Measurements from ENCODE around the gene WWOX.

Gene WWOX

GRCh38 chr16:79005096-79005495, 905.6 kb downstream of the WWOX start:
- no peak overlapping the region for H3K4me3 Mint-ChIP-seq
- no peaks in the 10 kb centered on the region for H3K4me1 Mint-ChIP-seq (ENCODE audit: low read depth)
- H3K27ac Mint-ChIP-seq: no peak overlapping the region
- H3K9me3 Mint-ChIP-seq: peaks cover 6% of the 10 kb centered on the region
- no peaks in the 10 kb centered on the region for H3K27me3 Mint-ChIP-seq (ENCODE audit: low read depth)
- H3K36me3 Mint-ChIP-seq (ENCODE audit: low read depth): peaks cover 3% of the 10 kb centered on the region

DNA sequence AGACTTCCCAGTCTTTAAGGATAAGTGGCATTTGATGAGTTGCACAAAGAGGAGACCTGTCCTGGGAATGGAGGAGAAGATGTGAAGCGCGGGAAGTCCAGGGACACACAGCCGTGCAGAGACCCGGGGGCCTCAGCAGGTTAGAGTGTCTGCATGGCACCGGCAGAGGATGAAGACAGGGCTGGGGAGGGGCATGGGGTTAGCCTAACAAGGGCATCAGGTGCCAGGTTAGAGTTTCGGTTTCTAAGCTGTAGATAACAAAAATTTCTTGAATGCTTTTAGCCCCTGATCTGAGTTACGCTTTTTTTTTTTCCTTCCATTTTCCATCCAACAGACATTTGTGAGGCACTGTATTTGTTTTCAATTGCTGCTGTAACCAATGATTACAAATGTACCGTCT, 906.8 kb downstream of the WWOX start:
- Mint-ChIP-seq H3K9me3 (peaks cover 6% of the 10 kb centered on the region), H3K4me3 (no peak overlapping the region), H3K36me3 (ENCODE audit: low read depth) (peaks cover 3% of the 10 kb centered on the region), H3K27ac (no peak overlapping the region), H3K27me3 (ENCODE audit: low read depth) (no peaks in the 10 kb centered on the region), H3K4me1 (ENCODE audit: low read depth) (no peaks in the 10 kb centered on the region)

- Mint-ChIP-seq H3K36me3 (ENCODE audit: low read depth) (peaks cover 3% of the 10 kb centered on the region), H3K27me3 (ENCODE audit: low read depth) (no peaks in the 10 kb centered on the region), H3K4me3 (no peak overlapping the region), H3K4me1 (ENCODE audit: low read depth) (no peaks in the 10 kb centered on the region), H3K9me3 (peaks cover 6% of the 10 kb centered on the region), H3K27ac (no peak overlapping the region)
These were observed 907.3 kb downstream of the WWOX start for GRCh38 chr16:79006765-79007164.

DNA sequence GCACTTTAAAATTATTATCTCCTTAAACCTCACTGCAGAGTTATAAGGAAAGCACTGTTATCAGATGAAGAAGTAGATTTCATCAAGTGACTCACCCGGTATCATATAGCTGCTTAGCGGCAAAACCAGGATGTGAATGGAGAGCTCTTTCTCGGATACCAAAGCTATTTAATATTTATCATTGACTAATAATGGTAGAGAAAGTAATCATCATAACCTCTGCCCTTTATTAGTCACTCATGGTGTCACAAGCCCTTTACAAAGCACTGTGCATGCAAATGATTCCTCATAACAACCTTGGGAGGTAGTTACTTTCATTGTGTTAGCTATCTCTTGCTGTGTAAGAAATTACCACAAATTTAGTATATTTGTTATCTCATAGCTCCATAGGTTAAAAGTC, 908.2 kb downstream of the WWOX start:
- no peaks in the 10 kb centered on the region for H3K4me1 Mint-ChIP-seq (ENCODE audit: low read depth)
- H3K4me3 Mint-ChIP-seq: no peak overlapping the region
- H3K9me3 Mint-ChIP-seq: peaks cover 6% of the 10 kb centered on the region

GRCh38 chr16:79008036-79008868, 908.8 kb downstream of the WWOX start:
- H3K36me3 Mint-ChIP-seq (ENCODE audit: low read depth): peaks cover 3% of the 10 kb centered on the region
- H3K27me3 Mint-ChIP-seq (ENCODE audit: low read depth): no peaks in the 10 kb centered on the region
- H3K27ac Mint-ChIP-seq: no peak overlapping the region
- no peak overlapping the region for H3K4me3 Mint-ChIP-seq
- peaks cover 6% of the 10 kb centered on the region for H3K9me3 Mint-ChIP-seq
- peaks cover 2% of the 10 kb centered on the region for H3K4me1 Mint-ChIP-seq (ENCODE audit: low read depth)

More for the DNA sequence above, 908.2 kb downstream of the WWOX start:
- Mint-ChIP-seq H3K27me3 (ENCODE audit: low read depth) (no peaks in the 10 kb centered on the region), H3K36me3 (ENCODE audit: low read depth) (peaks cover 3% of the 10 kb centered on the region), H3K27ac (no peak overlapping the region)

- peaks cover 3% of the 10 kb centered on the region for H3K4me1 Mint-ChIP-seq (ENCODE audit: low read depth)
- peaks cover 6% of the 10 kb centered on the region for H3K9me3 Mint-ChIP-seq
- peaks cover 3% of the 10 kb centered on the region for H3K36me3 Mint-ChIP-seq (ENCODE audit: low read depth)
- no peak overlapping the region for H3K4me3 Mint-ChIP-seq
- no peak overlapping the region for H3K27ac Mint-ChIP-seq
- H3K27me3 Mint-ChIP-seq (ENCODE audit: low read depth): no peaks in the 10 kb centered on the region
These were observed 909.4 kb downstream of the WWOX start for GRCh38 chr16:79008869-79009179.

DNA sequence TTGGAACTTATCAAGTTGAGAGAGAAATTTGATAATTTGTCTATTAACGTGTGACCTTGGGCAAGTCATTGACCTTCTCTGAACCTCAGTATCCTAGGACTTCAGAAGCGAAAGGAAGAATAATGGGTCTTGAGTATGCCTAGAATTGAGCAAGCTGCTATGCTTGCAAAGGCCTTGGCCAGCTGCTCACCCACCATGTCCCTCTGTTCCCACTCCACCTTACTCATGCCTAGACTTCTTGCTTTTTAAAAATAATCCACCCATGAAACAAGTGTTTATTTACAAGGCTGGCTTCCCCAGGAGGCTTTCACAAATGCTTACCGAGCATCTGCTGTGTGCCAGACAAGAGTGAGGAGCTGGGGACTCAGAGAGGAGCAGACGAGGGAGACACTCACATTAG, 910.4 kb downstream of the WWOX start:
- H3K9me3 Mint-ChIP-seq: peaks cover 6% of the 10 kb centered on the region
- no peak overlapping the region for H3K27ac Mint-ChIP-seq
- H3K27me3 Mint-ChIP-seq (ENCODE audit: low read depth): no peaks in the 10 kb centered on the region
- H3K4me3 Mint-ChIP-seq: no peak overlapping the region
- peaks cover 3% of the 10 kb centered on the region for H3K36me3 Mint-ChIP-seq (ENCODE audit: low read depth)
- peaks cover 3% of the 10 kb centered on the region for H3K4me1 Mint-ChIP-seq (ENCODE audit: low read depth)

DNA sequence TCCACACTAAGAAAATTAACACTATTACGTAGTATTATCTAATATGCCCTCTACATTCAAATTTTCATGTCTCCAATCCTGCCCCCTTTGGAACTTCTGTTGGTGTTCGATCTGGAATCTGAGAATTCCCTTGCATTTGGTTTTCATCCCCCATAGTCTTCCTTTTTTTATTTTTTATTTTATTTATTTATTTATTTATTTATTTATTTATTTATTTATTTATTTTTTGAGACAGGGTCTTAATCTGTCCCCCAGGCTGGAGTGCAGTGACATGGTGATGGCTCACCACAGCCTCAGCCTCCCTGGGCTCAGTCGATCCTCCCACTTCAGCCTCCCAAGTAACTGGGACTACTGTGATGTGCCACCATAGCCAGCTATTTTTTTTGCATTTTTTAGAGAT, 911.8 kb downstream of the WWOX start:
- peaks cover 6% of the 10 kb centered on the region for H3K9me3 Mint-ChIP-seq
- no peak overlapping the region for H3K27ac Mint-ChIP-seq
- peaks cover 3% of the 10 kb centered on the region for H3K36me3 Mint-ChIP-seq (ENCODE audit: low read depth)
- H3K27me3 Mint-ChIP-seq (ENCODE audit: low read depth): no peaks in the 10 kb centered on the region
- no peak overlapping the region for H3K4me3 Mint-ChIP-seq
- peaks cover 3% of the 10 kb centered on the region for H3K4me1 Mint-ChIP-seq (ENCODE audit: low read depth)

GRCh38 chr16:79012671-79013434, 913.4 kb downstream of the WWOX start:
- H3K4me3 Mint-ChIP-seq: no peak overlapping the region

DNA sequence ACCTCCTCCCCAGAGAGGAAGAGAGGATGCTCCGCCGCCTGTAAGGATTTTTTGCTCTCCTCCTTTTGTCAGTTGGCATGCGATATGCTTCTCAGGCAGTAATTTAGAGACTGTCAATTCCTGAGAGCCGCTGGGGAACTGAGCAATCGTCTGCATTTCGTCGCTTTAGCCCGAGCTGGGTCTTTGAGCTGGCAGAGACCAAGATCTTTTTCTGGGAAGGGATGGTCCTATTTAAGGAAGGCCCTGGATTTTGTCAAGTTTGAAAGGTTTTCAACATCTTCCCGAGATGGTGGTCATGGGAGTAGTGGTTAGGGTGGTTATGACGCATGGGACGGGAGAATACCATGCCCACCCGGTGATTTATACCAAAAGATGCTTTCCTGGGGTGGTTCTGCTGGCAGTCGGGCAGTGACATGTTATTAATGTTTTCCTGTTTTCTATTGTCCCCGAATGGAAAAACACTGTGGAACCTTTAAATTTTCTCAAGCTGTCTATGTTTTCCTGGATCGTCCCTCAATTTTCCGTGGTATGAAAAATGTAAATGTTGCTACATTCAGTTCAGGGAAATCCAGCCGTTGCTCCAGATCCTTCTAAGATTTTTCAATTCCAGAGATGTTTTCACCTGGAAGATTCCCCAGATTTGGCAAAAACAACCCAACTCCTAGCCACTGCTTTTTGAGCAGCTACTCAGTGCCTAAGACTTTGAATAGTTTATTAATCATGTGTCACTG, 914.6 kb downstream of the WWOX start:
- no peaks in the 10 kb centered on the region for H3K9me3 Mint-ChIP-seq
- H3K4me3 Mint-ChIP-seq: no peak overlapping the region
- H3K4me1 Mint-ChIP-seq (ENCODE audit: low read depth): peaks cover 3% of the 10 kb centered on the region
- H3K27me3 Mint-ChIP-seq (ENCODE audit: low read depth): no peaks in the 10 kb centered on the region
- no peak overlapping the region for H3K27ac Mint-ChIP-seq
- no peaks in the 10 kb centered on the region for H3K36me3 Mint-ChIP-seq (ENCODE audit: low read depth)

More at GRCh38 chr16:79012671-79013434, 913.4 kb downstream of the WWOX start:
- Mint-ChIP-seq H3K4me1 (ENCODE audit: low read depth) (peaks cover 3% of the 10 kb centered on the region), H3K27me3 (ENCODE audit: low read depth) (no peaks in the 10 kb centered on the region), H3K9me3 (no peaks in the 10 kb centered on the region), H3K36me3 (ENCODE audit: low read depth) (no peaks in the 10 kb centered on the region), H3K27ac (no peak overlapping the region)

DNA sequence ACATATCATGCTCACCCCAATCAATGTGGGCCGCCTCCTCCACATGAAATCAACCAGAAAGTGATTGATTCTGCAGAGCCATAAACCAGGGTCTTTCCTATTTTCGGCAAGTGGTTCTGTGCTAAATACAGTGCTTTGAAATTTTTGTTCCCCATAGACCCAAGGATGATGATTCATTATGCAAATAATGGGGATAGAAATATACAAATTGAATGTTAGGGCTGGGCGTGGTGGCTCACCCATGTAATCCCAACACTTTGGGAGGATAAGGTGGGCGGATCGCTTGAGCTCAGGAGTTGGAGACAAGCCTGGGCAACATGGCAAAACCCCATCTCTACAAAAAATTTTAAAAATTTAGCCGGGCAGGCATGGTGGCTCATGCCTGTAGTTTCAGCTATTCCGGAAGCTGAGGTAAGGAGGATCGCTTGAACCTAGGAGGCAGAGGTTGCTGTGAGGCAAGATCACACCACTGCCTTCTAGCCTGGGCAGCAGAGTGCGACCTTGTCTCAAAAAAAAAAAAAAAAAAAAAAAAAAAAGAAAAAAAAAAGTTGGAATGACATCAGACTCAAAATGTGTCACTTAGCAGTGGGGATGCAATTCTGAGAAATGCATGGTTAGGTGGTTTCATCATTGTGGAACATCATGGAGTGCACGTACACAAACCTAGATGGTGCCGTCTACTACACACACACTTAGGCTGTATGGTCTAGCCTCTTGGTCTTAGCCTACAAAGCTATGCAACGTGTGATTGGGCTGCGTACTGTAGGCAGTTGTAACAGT, 919.4 kb downstream of the WWOX start:
- no peak overlapping the region for H3K27ac Mint-ChIP-seq
- H3K27me3 Mint-ChIP-seq (ENCODE audit: low read depth): no peaks in the 10 kb centered on the region
- H3K9me3 Mint-ChIP-seq: no peaks in the 10 kb centered on the region
- no peaks in the 10 kb centered on the region for H3K4me1 Mint-ChIP-seq (ENCODE audit: low read depth)
- H3K4me3 Mint-ChIP-seq: no peak overlapping the region
- no peaks in the 10 kb centered on the region for H3K36me3 Mint-ChIP-seq (ENCODE audit: low read depth)

DNA sequence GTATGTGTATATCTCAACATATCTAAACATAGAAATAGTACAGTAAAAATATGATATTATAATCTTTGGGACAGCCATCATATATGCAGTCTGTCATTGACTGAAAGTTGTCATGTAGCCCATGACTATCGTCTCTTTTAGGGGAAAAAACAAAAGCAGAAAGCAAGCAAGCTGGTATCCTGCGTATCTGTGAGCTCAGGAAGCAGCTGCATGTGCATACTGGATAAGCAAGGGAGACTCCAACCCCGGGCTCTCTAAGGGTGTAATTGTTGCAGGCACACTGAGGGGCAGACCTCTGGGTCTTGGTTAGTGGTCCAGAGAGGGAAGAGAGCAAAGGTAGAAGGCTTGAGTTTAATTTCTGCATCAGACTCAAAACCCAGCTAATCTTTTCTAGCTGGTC, 920.0 kb downstream of the WWOX start:
- Mint-ChIP-seq H3K27ac (no peak overlapping the region), H3K9me3 (no peaks in the 10 kb centered on the region), H3K27me3 (ENCODE audit: low read depth) (no peaks in the 10 kb centered on the region), H3K4me1 (ENCODE audit: low read depth) (no peaks in the 10 kb centered on the region), H3K36me3 (ENCODE audit: low read depth) (no peaks in the 10 kb centered on the region), H3K4me3 (no peak overlapping the region)

DNA sequence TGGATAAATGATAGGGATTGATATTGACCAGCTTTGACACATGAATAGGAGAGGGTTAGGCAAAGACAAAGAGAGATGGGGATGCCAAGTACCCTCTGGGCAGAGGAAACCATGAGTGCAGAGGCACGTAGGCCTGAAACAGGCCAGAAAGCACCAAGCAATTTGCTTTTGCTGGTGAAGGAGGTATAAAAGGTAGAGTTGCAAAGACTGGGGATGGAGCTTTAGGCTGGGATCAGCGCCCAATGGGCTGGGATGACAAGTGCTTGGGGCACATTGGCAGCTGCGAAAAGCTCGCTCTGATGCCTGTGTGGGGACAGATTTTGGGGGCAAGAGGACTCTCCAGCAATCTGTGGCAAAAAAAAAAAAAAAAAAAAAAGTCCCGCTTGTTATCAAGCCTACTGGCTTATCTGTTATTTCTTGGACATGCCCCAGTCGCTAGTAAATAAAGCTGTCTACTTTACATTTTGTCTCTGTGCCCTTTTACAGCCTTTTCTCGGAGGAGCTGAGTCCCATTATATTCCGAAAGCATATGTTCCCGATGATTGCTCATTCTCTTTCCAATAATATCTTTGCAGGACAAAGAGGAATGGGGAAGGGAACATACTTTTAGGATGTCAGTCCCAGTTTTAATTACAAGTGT, 922.7 kb downstream of the WWOX start:
- Mint-ChIP-seq H3K4me3 (no peak overlapping the region), H3K27me3 (ENCODE audit: low read depth) (no peaks in the 10 kb centered on the region), H3K4me1 (ENCODE audit: low read depth) (no peaks in the 10 kb centered on the region), H3K27ac (no peak overlapping the region), H3K9me3 (no peaks in the 10 kb centered on the region), H3K36me3 (ENCODE audit: low read depth) (no peaks in the 10 kb centered on the region)

- no peak overlapping the region for H3K27ac Mint-ChIP-seq
- no peak overlapping the region for H3K4me3 Mint-ChIP-seq
- no peaks in the 10 kb centered on the region for H3K9me3 Mint-ChIP-seq
- peaks cover 3% of the 10 kb centered on the region for H3K4me1 Mint-ChIP-seq (ENCODE audit: low read depth)
- H3K27me3 Mint-ChIP-seq (ENCODE audit: low read depth): no peaks in the 10 kb centered on the region
- no peaks in the 10 kb centered on the region for H3K36me3 Mint-ChIP-seq (ENCODE audit: low read depth)
These were observed 926.7 kb downstream of the WWOX start for GRCh38 chr16:79026117-79026516.
